ENCODE results near the gene TLL2.

Gene TLL2

DNA sequence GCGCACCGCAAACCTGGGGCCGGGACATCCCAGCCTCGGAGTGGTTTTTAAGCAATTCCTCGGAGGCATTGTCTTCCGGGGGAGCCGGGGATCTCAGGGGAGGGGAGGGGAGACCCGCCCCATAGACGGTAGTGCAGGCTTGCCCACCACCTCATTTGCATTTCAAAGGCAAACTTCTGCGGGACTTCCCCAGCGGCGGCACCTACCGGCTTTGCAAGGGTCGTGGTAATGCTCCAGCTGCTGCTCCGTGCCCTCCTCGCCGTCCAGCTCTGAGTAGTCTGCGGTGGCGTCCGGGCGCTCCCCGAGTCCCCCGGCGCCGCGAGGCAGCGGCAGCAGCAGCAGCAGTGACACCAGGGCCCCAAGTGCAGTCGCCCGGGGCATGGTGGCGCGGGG, 425 bp downstream of the TLL2 start:
- Histone ChIP-seq H3K36me3 (no peaks in the 10 kb centered on the region), H3K27me3 (peaks cover 93% of the 10 kb centered on the region), H3K9me3 (no peaks in the 10 kb centered on the region), H3K4me1 (ENCODE audit: control insufficient read depth in 1 of 2, insufficient read depth in 1 of 2, low read depth in 1 of 2, low read length in 1 of 2) (peaks cover 21 to 22% of the 10 kb centered on the region in 2 experiments), H3K27ac (no peak overlapping the region), H3K4me3 (ENCODE audit: low read depth in 1 of 2, low read length in 1 of 2) (peak overlapping the region; percentile 21 to 53)
- no peak for TF ChIP-seq CTCF (IDR thresholded peaks at IDR 0.05)

DNA sequence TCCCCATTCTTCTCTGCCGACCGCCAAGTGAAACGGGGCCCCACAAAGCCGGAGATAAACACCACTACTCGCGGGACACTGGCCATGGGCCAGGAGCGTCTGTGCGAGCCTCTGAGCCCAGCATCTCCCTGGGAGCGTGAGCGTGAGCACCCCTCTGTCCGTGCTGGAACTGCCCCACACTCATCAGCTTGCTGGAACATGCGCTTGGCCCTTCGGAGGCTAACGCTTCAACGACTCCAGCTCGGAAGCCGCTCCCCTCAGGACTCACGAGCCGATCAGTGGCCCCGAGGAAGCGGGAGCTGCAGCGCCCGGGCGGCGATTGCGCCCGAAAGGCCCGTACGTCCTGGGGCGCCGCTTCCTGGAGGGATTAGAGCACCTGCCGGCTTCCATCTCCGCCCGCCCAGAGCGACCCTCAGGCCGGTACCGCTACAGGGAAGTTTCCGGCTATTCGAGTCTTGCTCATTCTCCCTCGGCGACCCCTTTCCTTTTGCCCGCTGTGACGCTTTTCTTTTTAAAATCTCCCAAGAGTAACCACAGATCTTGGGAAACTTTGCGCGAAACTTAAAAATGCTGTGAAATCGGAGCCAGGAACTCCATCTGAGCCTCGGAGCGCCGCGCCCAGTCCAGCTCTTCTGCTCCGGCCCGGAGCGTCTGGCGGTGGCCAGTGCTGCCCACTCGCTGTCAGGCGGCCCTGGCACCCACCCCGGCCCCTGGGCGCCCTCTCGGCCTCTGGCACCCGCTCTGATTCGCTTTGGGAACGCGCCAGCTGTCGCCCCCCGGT, 1.0 kb downstream of the TLL2 start:
- Histone ChIP-seq H3K27ac (no peak overlapping the region), H3K27me3 (peaks cover 99% of the 10 kb centered on the region), H3K4me1 (ENCODE audit: control insufficient read depth in 1 of 2, insufficient read depth in 1 of 2, low read depth in 1 of 2, low read length in 1 of 2) (peaks cover 21 to 22% of the 10 kb centered on the region in 2 experiments), H3K4me3 (ENCODE audit: low read depth in 1 of 2, low read length in 1 of 2) (peak overlapping the region in 1 of 2 experiments; percentile 53), H3K36me3 (no peaks in the 10 kb centered on the region), H3K9me3 (no peaks in the 10 kb centered on the region)
- no peak for TF ChIP-seq CTCF (IDR thresholded peaks at IDR 0.05)

DNA sequence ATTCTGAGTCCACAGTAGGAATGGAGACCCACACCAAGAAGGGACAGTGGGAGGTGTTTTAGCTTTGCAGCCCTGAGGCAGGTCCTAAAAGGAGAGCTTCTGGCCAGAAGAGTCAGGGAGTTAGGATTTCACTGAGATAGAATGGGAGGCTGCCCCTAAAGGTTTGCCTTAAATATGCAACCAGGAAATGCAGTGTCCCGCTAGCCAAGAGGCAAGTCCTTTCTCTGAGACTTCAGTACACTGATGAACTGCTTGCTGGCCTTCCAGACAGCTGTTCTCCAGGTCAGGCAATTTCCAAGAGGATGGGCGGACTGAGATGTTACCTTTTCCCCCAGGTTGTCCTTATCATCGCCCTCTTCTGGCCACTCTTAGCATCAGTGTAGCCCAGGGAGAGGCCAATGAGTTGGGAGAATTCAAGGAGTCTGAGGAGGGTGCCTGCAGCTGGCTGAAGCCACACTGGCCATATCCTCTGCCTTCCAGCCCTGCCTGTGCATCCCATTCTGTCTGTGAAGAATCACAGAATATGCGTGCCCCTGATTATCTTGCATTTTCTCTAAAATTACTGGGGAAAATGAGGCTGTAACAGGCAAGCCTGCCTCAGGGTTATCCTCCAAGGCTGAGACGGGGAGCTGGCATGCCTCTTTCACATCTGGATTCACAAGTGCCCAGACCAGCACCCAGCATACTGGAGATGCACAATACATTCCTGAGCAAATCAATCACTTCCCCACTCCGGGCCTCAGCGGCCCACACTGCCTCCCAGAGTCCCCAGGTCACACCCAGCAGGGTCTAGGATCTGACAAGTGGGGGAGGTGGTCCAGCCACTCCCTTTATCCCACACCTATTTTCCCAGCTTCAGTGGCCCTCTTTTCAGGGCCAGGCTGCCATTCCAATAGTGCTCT, 2.4 kb downstream of the TLL2 start:
- H3K4me3 ChIP-seq (ENCODE audit: low read depth in 1 of 2, low read length in 1 of 2) = no peak overlapping the region
- H3K4me1 ChIP-seq (ENCODE audit: control insufficient read depth in 1 of 2, insufficient read depth in 1 of 2, low read depth in 1 of 2, low read length in 1 of 2) = peaks cover 21 to 22% of the 10 kb centered on the region in 2 experiments
- no peaks in the 10 kb centered on the region for H3K9me3 ChIP-seq
- no peak overlapping the region for H3K27ac ChIP-seq
- H3K27me3 ChIP-seq = peaks cover 88% of the 10 kb centered on the region
- no peak for TF ChIP-seq CTCF (IDR thresholded peaks at IDR 0.05)
- no peaks in the 10 kb centered on the region for H3K36me3 ChIP-seq

- Histone ChIP-seq H3K27ac (no peak overlapping the region), H3K9me3 (no peaks in the 10 kb centered on the region), H3K36me3 (no peaks in the 10 kb centered on the region), H3K4me1 (ENCODE audit: control insufficient read depth in 1 of 2, insufficient read depth in 1 of 2, low read depth in 1 of 2, low read length in 1 of 2) (peaks cover 20% of the 10 kb centered on the region in 2 experiments), H3K27me3 (peaks cover 78% of the 10 kb centered on the region), H3K4me3 (ENCODE audit: low read depth in 1 of 2, low read length in 1 of 2) (no peak overlapping the region)
- no peak for TF ChIP-seq CTCF (IDR thresholded peaks at IDR 0.05)
These were observed 4.6 kb downstream of the TLL2 start for GRCh38 chr10:96509017-96509641.

DNA sequence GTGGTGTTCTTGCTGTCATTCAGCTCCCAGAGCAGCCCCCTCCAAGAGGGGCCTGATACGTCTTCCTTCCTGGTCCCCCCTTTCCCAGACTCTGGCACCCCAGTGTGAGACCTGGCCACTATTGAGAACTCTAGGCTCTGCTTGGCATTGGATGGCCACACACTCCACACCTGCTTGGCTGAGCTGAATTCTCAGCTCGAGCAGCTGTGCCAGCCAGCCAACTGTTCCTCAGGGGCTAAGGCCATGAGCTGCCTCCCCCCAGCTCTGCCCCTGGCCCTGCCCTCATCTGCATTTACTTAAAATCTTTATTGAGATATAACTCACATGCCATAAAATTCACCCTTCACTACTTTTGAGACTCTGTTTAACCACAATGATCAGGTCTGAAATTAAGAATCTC, 6.7 kb downstream of the TLL2 start:
- no peak for TF ChIP-seq CTCF (IDR thresholded peaks at IDR 0.05)
- H3K4me1 ChIP-seq (ENCODE audit: control insufficient read depth in 1 of 2, insufficient read depth in 1 of 2, low read depth in 1 of 2, low read length in 1 of 2) = no peaks in the 10 kb centered on the region
- H3K36me3 ChIP-seq = no peaks in the 10 kb centered on the region
- no peaks in the 10 kb centered on the region for H3K9me3 ChIP-seq
- no peak overlapping the region for H3K27ac ChIP-seq
- H3K27me3 ChIP-seq = peaks cover 63% of the 10 kb centered on the region
- H3K4me3 ChIP-seq (ENCODE audit: low read depth in 1 of 2, low read length in 1 of 2) = no peak overlapping the region

Data from neutrophil (primary cell).